B cell (primary cell): ENCODE data around the gene RAD9A. TPM values are rescaled to one million over a fixed set of nuclear protein-coding genes. Genes with fewer than 3 reads are reported as not detected.
A peak's percentile ranks its signal among the peaks of the same experiment; 100 is the strongest.

ENCODE experiments used
- ATAC-seq: fragments of 200-7000 bp; cut with Tn5 transposase; one replicate; pipeline ENCODE4 v1.10.0; 2021; ENCODE audit warnings: low read depth, mild to moderate bottlenecking, moderate number of reproducible peaks, moderate library complexity
- CTCF ChIA-PET: fragments of 350-600 bp; sonication (Branson Sonifier 250); formaldehyde crosslinking; loops from one replicate; lab custom pipeline; 2021; ENCODE audit warnings: antibody characterized with exemption, inconsistent platforms; lab: Charles Lee
- POLR2A ChIA-PET: fragments of 350-600 bp; sonication (Branson Sonifier 250); formaldehyde crosslinking; loops from one replicate; lab custom pipeline; 2021; ENCODE audit warnings: antibody characterized with exemption; lab: Charles Lee
- DNase-seq: peaks from one replicate; pipeline ENCODE4 v3.0.0; 2013
- H2AFZ ChIP-seq: 2 replicates; pipeline ENCODE4 v1.6.1; 2012; ENCODE audit warnings: mild to moderate bottlenecking, low read depth, low read length; ENCODE audit not compliant: insufficient read depth, poor library complexity, severe bottlenecking
- H3K27ac ChIP-seq, 2 donors: 1 replicate in 1 of 2; 2 replicates in 1 of 2; pipeline ENCODE4 v1.5.1; 2012 to 2013; ENCODE audit warnings: low read length in 2 of 2, mild to moderate bottlenecking in 2 of 2, moderate library complexity in 1 of 2
- H3K27me3 ChIP-seq, 4 experiments: fragments of 200-600 bp in 1 of 4; sonication (generic) in 1 of 4; replicated peaks in 1 of 4; 1 replicate in 2 of 4; 2 replicates in 2 of 4; pipeline versions ENCODE4 v1.6.1 to v1.7.0; 2013 to 2016; ENCODE audit warnings: low read length in 3 of 4, mild to moderate bottlenecking in 2 of 4, mixed read lengths in 1 of 4, moderate library complexity in 1 of 4; ENCODE audit not compliant: insufficient read depth in 4 of 4, control insufficient read depth in 3 of 4; ENCODE audit errors: control extremely low read depth in 1 of 4
- H3K36me3 ChIP-seq, 2 experiments: replicated peaks in 1 of 2; 1 replicate in 1 of 2; 2 replicates in 1 of 2; pipeline versions ENCODE4 v1.6.1 to v1.7.1; 2013; ENCODE audit warnings: low read length in 1 of 2; ENCODE audit not compliant: insufficient read depth in 2 of 2, control insufficient read depth in 1 of 2; ENCODE audit errors: control extremely low read depth in 1 of 2, extremely low read depth in 1 of 2
- H3K4me1 ChIP-seq, 2 donors: fragments of 200-600 bp in 1 of 2; sonication (generic) in 1 of 2; 1 replicate in 1 of 2; 2 replicates in 1 of 2; pipeline versions ENCODE4 v1.5.1 to v1.6.1; 2013 to 2017; ENCODE audit warnings: low read length in 2 of 2; ENCODE audit not compliant: control insufficient read depth in 2 of 2, insufficient read depth in 2 of 2
- H3K4me2 ChIP-seq: replicated peaks from 2 replicates; pipeline ENCODE3; 2012; ENCODE audit warnings: mild to moderate bottlenecking, low read depth, low read length; ENCODE audit not compliant: poor library complexity, severe bottlenecking
- H3K4me3 ChIP-seq, 5 experiments: fragments of 200-600 bp in 1 of 5; sonication (generic) in 1 of 5; 1 replicate in 3 of 5; 2 replicates in 2 of 5; pipeline versions ENCODE4 v1.5.1 to v1.7.0; 2011 to 2016; ENCODE audit warnings: low read length in 4 of 5, mild to moderate bottlenecking in 4 of 5, low read depth in 2 of 5, control low read depth in 1 of 5, moderate library complexity in 1 of 5; ENCODE audit not compliant: insufficient read depth in 1 of 5; ENCODE audit errors: control extremely low read depth in 1 of 5, extremely low read depth in 1 of 5
- H3K79me2 ChIP-seq: fragments of 200-600 bp; sonication (generic); one replicate; pipeline ENCODE4 v1.6.0; 2016; ENCODE audit warnings: low read length; ENCODE audit not compliant: control insufficient read depth, insufficient read depth
- H3K9ac ChIP-seq: fragments of 200-600 bp; sonication (generic); 2 replicates; pipeline ENCODE4 v1.6.1; 2017; ENCODE audit warnings: mild to moderate bottlenecking, low read length, moderate library complexity
- H3K9me3 ChIP-seq, 3 donors: one replicate each; pipeline versions ENCODE4 v1.6.1 to v1.7.1; 2013; ENCODE audit warnings: low read length in 2 of 3; ENCODE audit not compliant: control insufficient read depth in 2 of 3, insufficient read depth in 1 of 3; ENCODE audit errors: control extremely low read depth in 1 of 3
- H4K20me1 ChIP-seq: 2 replicates; pipeline ENCODE4 v1.6.0; 2012; ENCODE audit warnings: mild to moderate bottlenecking, low read length; ENCODE audit not compliant: insufficient read depth, control insufficient read depth, poor library complexity, severe bottlenecking
- H3K27ac Mint-ChIP-seq: one replicate; pipeline ENCODE4 v1.8.0; 2021; ENCODE audit warnings: mixed read lengths
- H3K27me3 Mint-ChIP-seq: one replicate; pipeline ENCODE4 v1.8.0; 2021; ENCODE audit warnings: mixed read lengths
- H3K4me1 Mint-ChIP-seq: one replicate; pipeline ENCODE4 v1.8.0; 2021; ENCODE audit warnings: mixed read lengths
- H3K4me3 Mint-ChIP-seq: one replicate; pipeline ENCODE4 v1.8.0; 2021; ENCODE audit warnings: mixed read lengths
- H3K9me3 Mint-ChIP-seq: one replicate; pipeline ENCODE4 v1.8.0; 2022; ENCODE audit warnings: mixed read lengths; ENCODE audit not compliant: insufficient read depth
- EZH2 ChIP-seq: IDR thresholded peaks from 2 replicates; pipeline ENCODE4 v1.6.1; 2012; ENCODE audit warnings: borderline replicate concordance, low read depth, mild to moderate bottlenecking, moderate library complexity, low read length; ENCODE audit not compliant: insufficient read depth, poor library complexity, severe bottlenecking
- WGBS: methylation state at CpG from one replicate; pipeline ENCODE4 v1.1.5; 2013; ENCODE audit warnings: missing lambda C conversion rate; ENCODE audit not compliant: insufficient coverage; 5-methylcytosine and 5-hydroxymethylcytosine counted together
- intact Hi-C: fragments of 100-400 bp; cut with micrococcal nuclease; formaldehyde crosslinking; loops from one replicate; pipeline ENCODE4 v1.10.0; 2022
- polyA plus RNA-seq: library from polyadenylated mRNA; depleted of rRNA; stranded (reverse); fragments of >200 nt; gene quantifications from 2 replicates; pipeline ENCODE4 v1.2.3, GENCODE V29; 2012
- total RNA-seq, 2 donors: library from RNA; stranded (reverse); fragments of 120-200 nt in 1 of 2; gene quantifications; 1 replicate in 1 of 2; 2 replicates in 1 of 2; pipeline versions ENCODE4 v1.2.3 to v1.2.4, GENCODE V29; 2013 to 2022
- TF ChIP-seq, protein P1 (sequence below): fragments of 200-600 bp; IDR thresholded peaks from one replicate; pipeline ENCODE4 v1.8.0; 2022; ENCODE audit warnings: antibody characterized with exemption, mild to moderate bottlenecking

The RAD9A gene
- total and polyA plus RNA-seq, 2 donors (not counting 1 experiment from before 2014, with no cell fraction given) = 50.6 to 76.8 TPM

DNA sequence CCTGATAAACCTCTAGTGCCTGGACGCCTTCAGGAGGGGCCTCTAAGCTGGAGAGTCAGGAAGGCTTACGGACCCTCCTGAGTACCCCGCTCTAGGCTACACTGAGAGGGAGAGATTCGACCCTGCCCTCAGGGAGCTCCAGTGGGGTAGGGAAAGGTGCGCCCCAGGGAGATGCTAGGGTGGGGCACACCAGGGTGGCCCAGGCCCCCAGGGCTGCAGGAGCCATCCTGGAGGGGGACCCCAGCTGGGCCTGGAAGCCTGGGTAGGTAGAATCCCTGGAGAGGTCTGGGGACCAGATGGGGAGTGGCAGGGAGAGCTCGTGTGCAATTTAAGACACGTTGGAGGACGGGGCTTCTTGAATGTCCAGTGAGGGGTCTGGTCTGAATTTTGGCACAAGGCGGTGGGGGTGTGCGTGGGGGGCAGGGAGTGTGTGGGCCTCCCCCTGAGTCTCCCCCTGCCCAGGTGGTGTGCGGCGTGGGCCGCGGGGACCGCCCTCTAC is 28.4 kb downstream of the RAD9A start:
- peaks cover 49% of the 10 kb centered on the region for H3K4me1 Mint-ChIP-seq
- peaks cover 21% of the 10 kb centered on the region for H3K79me2 ChIP-seq
- peak overlapping the region; percentile 51 for H2AFZ ChIP-seq
- TF ChIP-seq EZH2 = no peak
- TF ChIP-seq, protein P1, sequence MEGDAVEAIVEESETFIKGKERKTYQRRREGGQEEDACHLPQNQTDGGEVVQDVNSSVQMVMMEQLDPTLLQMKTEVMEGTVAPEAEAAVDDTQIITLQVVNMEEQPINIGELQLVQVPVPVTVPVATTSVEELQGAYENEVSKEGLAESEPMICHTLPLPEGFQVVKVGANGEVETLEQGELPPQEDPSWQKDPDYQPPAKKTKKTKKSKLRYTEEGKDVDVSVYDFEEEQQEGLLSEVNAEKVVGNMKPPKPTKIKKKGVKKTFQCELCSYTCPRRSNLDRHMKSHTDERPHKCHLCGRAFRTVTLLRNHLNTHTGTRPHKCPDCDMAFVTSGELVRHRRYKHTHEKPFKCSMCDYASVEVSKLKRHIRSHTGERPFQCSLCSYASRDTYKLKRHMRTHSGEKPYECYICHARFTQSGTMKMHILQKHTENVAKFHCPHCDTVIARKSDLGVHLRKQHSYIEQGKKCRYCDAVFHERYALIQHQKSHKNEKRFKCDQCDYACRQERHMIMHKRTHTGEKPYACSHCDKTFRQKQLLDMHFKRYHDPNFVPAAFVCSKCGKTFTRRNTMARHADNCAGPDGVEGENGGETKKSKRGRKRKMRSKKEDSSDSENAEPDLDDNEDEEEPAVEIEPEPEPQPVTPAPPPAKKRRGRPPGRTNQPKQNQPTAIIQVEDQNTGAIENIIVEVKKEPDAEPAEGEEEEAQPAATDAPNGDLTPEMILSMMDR = no peak
- ChIA-PET CTCF (interaction anchor here (0.8 to 10.4 kb wide), 12 partner anchors 7 to 74 kb away, joined by 3 to 121 read pairs (median 5); partner anchors contain the start of genes PPP1CA, PTPRCAP, RAD9A and RPS6KB2), POLR2A (interaction anchor here (0.6 to 10.7 kb wide), 17 partner anchors 9 to 211 kb away, joined by 3 to 195 read pairs (median 11); partner anchors contain the start of genes POLD4, PPP1CA, PTPRCAP and RAD9A)
- DNase-seq (no peak), ATAC-seq (no peak)
- no peaks in the 10 kb centered on the region for H3K36me3 ChIP-seq
- no peaks in the 10 kb centered on the region for H3K9me3 Mint-ChIP-seq
- peak overlapping the region; percentile 91 for H3K27ac Mint-ChIP-seq
- H4K20me1 ChIP-seq = no peaks in the 10 kb centered on the region
- peak overlapping the region; percentile 68 for H3K9ac ChIP-seq
- peak overlapping the region; percentile 95 for H3K4me2 ChIP-seq
- WGBS = 32% methylated on average over 10 of the region's 15 CpGs
- intact Hi-C loops = loop anchor here (2.0 kb wide), 1 partner anchor 17 kb away; the partner anchor contains the start of gene PTPRCAP
- H3K27me3 Mint-ChIP-seq = no peaks in the 10 kb centered on the region
- H3K4me1 ChIP-seq = peaks cover 51 to 57% of the 10 kb centered on the region in 2 donors
- peak overlapping the region; percentile 43 to 71 for H3K27ac ChIP-seq
- peak overlapping the region in 4 of 5 experiments; percentile 32 to 63 (median 53) for H3K4me3 ChIP-seq
- H3K9me3 ChIP-seq = no peaks in the 10 kb centered on the region
- H3K4me3 Mint-ChIP-seq = peak overlapping the region; percentile 83
- no peaks in the 10 kb centered on the region for H3K27me3 ChIP-seq
